OCI-LY7 (cell line): ENCODE data around the gene STAC. TPM values are rescaled to one million over a fixed set of nuclear protein-coding genes. Genes with fewer than 3 reads are reported as not detected.

Experiments
- BruUV-seq: library from RNA; stranded (reverse); fragments of 400-500 nt; replicated peaks from 2 replicates; lab custom pipeline; 2021; lab: Mats Ljungman, UMichigan
- CTCF ChIA-PET: fragments of 300-600 bp; sonication (Branson Sonifier 250); formaldehyde crosslinking; loops from one replicate; lab custom pipeline; 2022; ENCODE audit warnings: antibody characterized with exemption; ENCODE audit not compliant: unreplicated experiment; lab: Charles Lee
- POLR2A ChIA-PET: fragments of 300-600 bp; sonication (Branson Sonifier 250); formaldehyde crosslinking; loops from one replicate; lab custom pipeline; 2022; ENCODE audit warnings: antibody characterized with exemption; lab: Charles Lee
- DNase-seq: peaks from one replicate; pipeline ENCODE4 v3.0.0-alpha.2; 2015; ENCODE audit warnings: low spot score
- H2AFZ ChIP-seq: fragments of 200-600 bp; sonication (generic), shearing (Covaris generic); 2 replicates; pipeline ENCODE4 v1.6.1; 2014; ENCODE audit warnings: mild to moderate bottlenecking, antibody characterized with exemption, low read length, moderate library complexity
- H3K27ac ChIP-seq: fragments of 200-600 bp; sonication (generic); 2 replicates; pipeline ENCODE4 v1.5.1; 2014; ENCODE audit warnings: mixed run types, low read depth, mild to moderate bottlenecking, moderate library complexity, low read length, inconsistent platforms; ENCODE audit not compliant: poor library complexity, severe bottlenecking
- H3K36me3 ChIP-seq: fragments of 200-600 bp; sonication (generic); 2 replicates; pipeline ENCODE4 v1.6.1; 2014; ENCODE audit warnings: mild to moderate bottlenecking, antibody characterized with exemption, low read length, moderate library complexity, mixed read lengths; ENCODE audit not compliant: insufficient read depth
- H3K4me1 ChIP-seq: fragments of 200-600 bp; sonication (generic); 2 replicates; pipeline ENCODE4 v1.5.1; 2014; ENCODE audit warnings: mild to moderate bottlenecking, low read length; ENCODE audit not compliant: insufficient read depth, poor library complexity, severe bottlenecking
- H3K4me2 ChIP-seq: fragments of 200-600 bp; sonication (generic); 2 replicates; pipeline ENCODE4 v1.6.1; 2014; ENCODE audit warnings: mild to moderate bottlenecking, low read length
- H3K4me3 ChIP-seq: fragments of 200-600 bp; sonication (generic); 2 replicates; pipeline ENCODE4 v1.5.1; 2014; ENCODE audit warnings: mild to moderate bottlenecking, low read depth, low read length; ENCODE audit not compliant: poor library complexity, severe bottlenecking
- H3K79me2 ChIP-seq: fragments of 200-600 bp; sonication (generic); 2 replicates; pipeline ENCODE4 v1.6.1; 2016; ENCODE audit warnings: low read depth, mild to moderate bottlenecking, low read length, moderate library complexity, mixed read lengths; ENCODE audit not compliant: insufficient read depth
- H3K9me2 ChIP-seq: fragments of 200-600 bp; sonication (generic); 2 replicates; pipeline ENCODE4 v1.6.1; 2016; ENCODE audit warnings: mild to moderate bottlenecking, low read length, mixed read lengths; ENCODE audit not compliant: insufficient read depth
- H3K9me3 ChIP-seq: fragments of 200-600 bp; sonication (generic); 2 replicates; pipeline ENCODE4 v1.6.1; 2014; ENCODE audit warnings: mild to moderate bottlenecking, mixed run types, low read length, mixed read lengths
- H4K20me1 ChIP-seq: fragments of 200-600 bp; sonication (generic); 2 replicates; pipeline ENCODE4 v1.6.1; 2014; ENCODE audit warnings: mild to moderate bottlenecking, antibody characterized with exemption, low read length, moderate library complexity, mixed read lengths; ENCODE audit not compliant: insufficient read depth
- CTCF ChIP-seq: fragments of 200-600 bp; sonication (generic); conservative IDR thresholded peaks from 2 replicates; pipeline ENCODE4 v1.5.1; 2014; ENCODE audit warnings: mild to moderate bottlenecking, antibody characterized with exemption, low read length, moderate library complexity, mixed read lengths
- EZH2phosphoT487 ChIP-seq: fragments of 200-600 bp; sonication (generic); IDR thresholded peaks from 2 replicates; pipeline ENCODE4 v1.6.1; 2018; ENCODE audit warnings: low read depth, borderline replicate concordance, mild to moderate bottlenecking, mixed run types, antibody characterized with exemption, low read length, moderate library complexity, mixed read lengths
- intact Hi-C: fragments of 100-400 bp; cut with micrococcal nuclease; formaldehyde crosslinking; loops from one replicate; pipeline ENCODE4 v1.10.0; 2022; ENCODE audit not compliant: unreplicated experiment
- total RNA-seq, 2 experiments: library from RNA; depleted of rRNA in 1 of 2; stranded (reverse); fragments of >200 nt in 1 of 2; shearing (Covaris generic) in 1 of 2; gene quantifications; 2 replicates each; pipeline ENCODE4 v1.2.3, GENCODE V29; 2014 to 2022

STAC gene
- total RNA-seq, 2 experiments from 2014 or later: not detected

- Histone ChIP-seq H3K9me2 (no peaks in the 10 kb centered on the region), H3K36me3 (no peaks in the 10 kb centered on the region), H3K4me2 (no peak overlapping the region), H4K20me1 (no peaks in the 10 kb centered on the region), H2AFZ (no peak overlapping the region), H3K27ac (no peak overlapping the region), H3K9me3 (no peaks in the 10 kb centered on the region), H3K4me1 (no peaks in the 10 kb centered on the region), H3K4me3 (no peak overlapping the region), H3K79me2 (no peaks in the 10 kb centered on the region)
- POLR2A ChIA-PET: no interaction called here
- intact Hi-C loops: no loop called here
- BruUV-seq: no TSS peak
- TF ChIP-seq CTCF (no peak), EZH2phosphoT487 (no peak)
- CTCF ChIA-PET: no interaction called here
- no peak for DNase-seq
Measured at GRCh38 chr3:36595511-36595910, 215.2 kb downstream of the STAC start.

DNA sequence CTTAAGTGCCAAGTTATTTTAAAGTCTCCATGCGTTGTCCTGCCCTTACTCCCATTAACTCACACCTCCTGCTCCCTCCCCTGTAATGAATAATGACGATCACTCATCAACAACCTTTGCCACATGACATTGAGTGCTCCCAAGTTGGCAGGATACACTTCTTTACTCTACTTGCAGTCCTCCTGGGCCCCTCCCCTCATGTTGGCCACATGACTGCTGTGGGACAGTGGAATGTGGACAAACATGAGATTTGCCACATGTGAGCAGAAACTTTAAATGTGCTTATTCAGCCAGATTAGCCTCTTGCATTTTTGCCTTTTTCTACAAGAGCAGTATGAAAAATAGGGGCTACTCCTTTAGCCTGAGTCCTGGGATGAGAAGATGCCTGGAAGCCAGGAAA lies 216.1 kb downstream of the STAC start:
- no peak for DNase-seq
- Histone ChIP-seq H3K27ac (no peak overlapping the region), H3K36me3 (no peaks in the 10 kb centered on the region), H3K9me3 (no peaks in the 10 kb centered on the region), H3K4me1 (no peaks in the 10 kb centered on the region), H3K4me2 (no peak overlapping the region), H4K20me1 (no peaks in the 10 kb centered on the region), H3K79me2 (no peaks in the 10 kb centered on the region), H3K4me3 (no peak overlapping the region), H3K9me2 (no peaks in the 10 kb centered on the region), H2AFZ (no peak overlapping the region)
- ChIA-PET CTCF (no interaction called here), POLR2A (no interaction called here)
- intact Hi-C loops: no loop called here
- no TSS peak for BruUV-seq
- TF ChIP-seq EZH2phosphoT487 (no peak), CTCF (no peak)

DNA sequence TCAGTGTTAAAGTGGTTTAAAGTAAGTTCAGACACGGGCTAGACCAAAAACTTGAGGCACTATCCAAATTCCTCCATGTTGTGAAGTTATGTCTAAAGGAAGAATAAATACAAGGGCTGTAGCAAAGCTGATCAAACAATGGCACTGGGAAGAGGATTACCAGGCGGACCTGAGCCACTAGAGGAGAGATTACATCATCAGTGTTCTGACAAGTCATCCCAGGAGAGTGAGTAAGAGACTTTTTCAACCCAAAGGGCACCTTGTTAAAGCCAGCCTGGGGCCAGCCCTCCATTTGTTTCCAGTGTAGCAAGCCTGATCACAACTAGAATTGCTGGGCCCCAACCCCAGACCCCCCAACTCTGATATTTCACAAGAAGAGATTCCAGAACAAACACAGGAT lies 217.1 kb downstream of the STAC start:
- H3K36me3 ChIP-seq: no peaks in the 10 kb centered on the region
- no peak for TF ChIP-seq CTCF
- TF ChIP-seq EZH2phosphoT487: no peak
- POLR2A ChIA-PET: no interaction called here
- no TSS peak for BruUV-seq
- H2AFZ ChIP-seq: no peak overlapping the region
- H3K4me2 ChIP-seq: no peak overlapping the region
- no peaks in the 10 kb centered on the region for H4K20me1 ChIP-seq
- H3K4me1 ChIP-seq: no peaks in the 10 kb centered on the region
- no peak for DNase-seq
- no peaks in the 10 kb centered on the region for H3K9me2 ChIP-seq
- H3K9me3 ChIP-seq: no peaks in the 10 kb centered on the region
- H3K79me2 ChIP-seq: no peaks in the 10 kb centered on the region
- no peak overlapping the region for H3K27ac ChIP-seq
- intact Hi-C loops: no loop called here
- no peak overlapping the region for H3K4me3 ChIP-seq
- CTCF ChIA-PET: no interaction called here
